Head of caudate nucleus (tissue), 42 donors: Measurements from ENCODE around the gene CABLES1.
"Not testable (repeated sequence)": the region's sequence is repeated elsewhere in the genome, so short reads cannot be mapped to it uniquely, and the experiment has no call there.

Experiments
- DNase-seq, 42 donors: peaks; one replicate each; pipeline versions ENCODE4 v3.0.0 to v3.0.0-alpha.2; 2020 to 2021; ENCODE audit warnings: mixed read lengths in 7 of 42
- intact Hi-C: fragments of 100-400 bp; cut with DNase I; formaldehyde crosslinking; loops from one replicate; pipeline ENCODE4 v1.15.0; 2022

The CABLES1 gene

DNA sequence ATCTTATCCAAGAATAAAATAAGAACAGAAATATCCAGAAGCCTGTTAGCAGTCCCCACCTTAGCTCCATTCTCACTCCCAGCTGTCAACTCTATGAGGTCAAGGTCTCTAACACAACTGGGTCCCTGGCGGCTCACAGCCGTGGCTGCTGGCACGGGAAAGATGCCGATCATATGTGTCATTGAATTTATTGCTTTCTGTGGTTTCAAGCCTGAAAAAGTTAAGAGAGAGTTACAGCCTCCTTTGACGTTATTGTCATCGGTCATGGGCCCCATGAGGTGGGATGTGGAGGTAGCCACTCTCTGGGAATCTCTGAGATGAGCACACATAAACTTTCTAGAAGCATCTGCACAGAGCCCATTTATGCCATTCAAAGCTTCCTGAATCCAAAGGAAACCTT is 28.7 kb upstream of the CABLES1 start:
- DNase-seq = no peak
- intact Hi-C loops = no loop called here

DNA sequence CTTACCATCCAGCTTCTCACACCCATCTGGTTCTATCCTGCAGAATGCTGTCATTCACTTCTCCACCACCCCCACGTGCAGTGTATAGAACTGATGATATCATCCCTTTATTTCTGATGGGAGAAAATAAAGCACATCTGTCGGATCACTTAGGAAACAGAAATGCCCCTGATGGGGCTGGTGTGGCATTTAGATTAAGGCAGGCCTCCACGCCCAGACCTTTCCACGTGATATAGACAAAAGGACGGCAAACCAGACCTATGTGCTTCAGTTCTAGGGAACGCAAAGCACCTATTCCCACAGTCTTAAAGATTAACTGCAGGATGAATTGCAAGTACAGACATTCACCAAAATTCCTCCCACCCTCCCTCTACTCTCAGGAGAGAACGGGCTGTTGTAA is 27.6 kb upstream of the CABLES1 start:
- peak in 2 of 42 donors; percentile 34 to 46 for DNase-seq
- intact Hi-C loops = no loop called here

DNA sequence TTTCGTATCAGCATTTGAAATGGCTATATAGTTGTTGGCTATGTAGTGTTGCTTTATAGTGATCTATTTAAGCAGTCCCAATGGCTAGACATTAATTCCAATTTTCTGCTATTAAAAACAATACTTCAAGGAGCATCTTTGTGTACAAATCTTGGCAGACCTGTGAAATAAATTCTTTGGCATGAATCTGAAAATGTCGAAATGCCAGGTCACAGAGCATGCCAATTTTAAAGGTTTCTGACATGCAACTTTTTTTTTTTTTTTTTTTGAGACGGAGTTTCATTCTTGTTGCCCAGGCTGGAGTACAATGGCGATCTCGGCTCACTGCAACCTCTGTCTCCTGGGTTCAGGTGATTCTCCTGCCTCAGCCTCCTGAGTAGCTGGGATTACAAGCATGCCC is 26.8 kb upstream of the CABLES1 start:
- intact Hi-C loops = no loop called here
- DNase-seq = no peak

DNA sequence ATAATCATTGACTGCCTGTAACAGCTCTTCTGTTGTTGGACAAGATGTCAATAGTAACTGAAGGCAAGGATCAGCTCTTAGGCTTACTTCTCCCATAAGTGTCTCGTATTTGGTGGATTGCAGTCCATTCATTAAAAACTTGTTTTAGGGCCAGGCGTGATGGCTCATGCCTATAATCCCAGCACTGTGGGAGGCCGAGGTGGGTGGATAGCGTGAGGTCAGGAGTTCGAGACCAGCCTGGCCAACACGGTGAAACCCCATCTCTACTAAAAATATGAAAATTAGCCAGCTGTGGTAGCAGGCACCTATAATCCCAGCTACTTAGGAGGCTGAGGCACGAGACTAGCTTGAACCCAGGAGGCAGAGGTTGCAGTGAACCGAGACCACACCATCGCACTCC is 26.1 kb upstream of the CABLES1 start:
- intact Hi-C loops, DNase-seq: not testable (repeated sequence)

DNA sequence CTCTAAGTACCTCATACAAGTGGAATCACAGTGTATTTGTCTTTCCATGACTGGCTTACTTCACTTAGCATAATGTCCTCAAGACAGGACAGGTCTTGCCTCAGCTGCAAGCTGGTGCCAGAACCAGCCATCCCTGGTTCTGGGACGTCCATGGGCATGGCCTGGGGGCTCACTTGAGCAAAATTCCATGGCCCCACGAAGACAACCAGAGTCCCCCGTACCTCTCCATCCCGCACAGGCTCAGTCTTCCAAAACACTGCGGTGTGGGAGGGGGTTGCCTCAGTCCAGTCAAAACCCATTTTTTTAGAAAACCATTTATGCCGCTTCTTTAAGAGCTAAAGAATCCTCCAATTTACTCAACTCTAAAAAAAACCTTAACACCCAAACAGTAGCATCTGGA is 21.7 kb upstream of the CABLES1 start:
- intact Hi-C loops = no loop called here
- no peak for DNase-seq

DNA sequence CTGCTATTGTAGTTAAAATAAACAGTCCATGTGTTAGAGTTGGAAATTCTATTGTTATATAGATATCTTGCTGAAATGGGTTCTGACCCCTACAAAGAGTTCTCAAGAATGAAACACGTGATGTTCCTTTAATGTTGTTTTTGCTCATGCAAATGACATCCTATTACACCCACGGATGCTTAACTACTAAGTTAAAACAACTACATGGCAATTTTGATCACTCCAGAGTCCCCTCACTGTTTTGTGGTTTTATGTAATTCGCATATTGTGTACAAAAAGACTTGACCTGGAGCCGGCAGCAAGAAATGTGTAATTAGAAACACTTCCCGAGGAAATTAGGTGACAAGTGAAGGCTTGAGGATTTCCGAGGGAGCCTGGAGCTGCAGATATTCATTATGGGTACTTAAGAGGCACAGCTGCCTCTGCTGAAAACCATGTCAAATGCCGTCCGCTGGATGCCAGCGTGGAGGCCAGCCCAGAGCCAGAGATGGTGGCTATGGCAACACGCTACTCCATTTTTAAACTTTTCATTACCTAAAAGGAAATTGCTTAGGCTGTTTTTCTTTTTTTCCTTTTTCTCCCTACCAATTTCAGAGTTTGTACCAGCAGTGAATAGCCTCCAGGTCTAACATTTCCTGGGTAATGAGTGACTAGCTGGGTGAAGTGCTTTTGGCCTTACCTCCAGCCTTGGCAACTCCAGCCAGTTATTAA is 21.0 kb upstream of the CABLES1 start:
- intact Hi-C loops = no loop called here
- peak in 9 of 42 donors; percentile 17 to 45 (median 31) for DNase-seq

DNA sequence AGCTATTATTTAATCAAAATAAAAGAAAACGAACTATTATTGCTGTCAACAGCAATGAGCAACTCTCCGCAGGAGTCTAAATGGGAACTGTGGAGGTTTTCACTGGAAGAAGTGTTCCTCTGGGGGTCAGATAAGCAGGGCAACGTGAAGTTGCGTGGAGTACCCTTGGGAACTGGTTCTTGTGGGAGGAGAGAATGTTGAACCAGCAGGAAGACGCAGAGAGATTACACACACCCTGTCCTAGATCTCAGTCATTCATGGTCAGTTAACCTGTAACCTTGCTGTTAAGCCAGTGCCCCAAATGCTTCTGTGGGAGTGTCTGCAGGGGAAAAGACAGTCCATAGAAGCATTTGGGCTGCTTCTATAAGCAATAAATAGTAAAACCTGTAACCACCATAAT is 20.4 kb upstream of the CABLES1 start:
- intact Hi-C loops = no loop called here
- DNase-seq = no peak

DNA sequence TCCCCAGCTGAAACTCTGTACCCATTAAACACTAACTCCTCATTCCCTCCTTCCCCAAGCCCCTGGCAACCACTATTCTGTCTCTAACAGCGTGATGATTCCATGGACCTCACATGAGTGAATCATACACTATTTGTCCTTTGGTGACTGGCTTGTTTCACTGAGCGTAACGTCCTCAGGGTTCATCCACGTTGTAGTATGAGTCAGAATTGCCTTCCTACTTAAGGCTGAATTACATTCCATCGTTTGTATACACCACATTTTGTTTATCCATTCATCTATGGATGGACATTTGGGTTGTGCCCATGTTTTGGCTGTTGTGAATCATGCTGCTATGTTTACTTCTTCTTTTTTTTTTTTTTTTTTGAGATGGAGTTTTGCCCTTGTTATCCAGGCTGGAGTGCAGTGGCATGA is 19.6 kb upstream of the CABLES1 start:
- intact Hi-C loops = no loop called here
- no peak for DNase-seq

DNA sequence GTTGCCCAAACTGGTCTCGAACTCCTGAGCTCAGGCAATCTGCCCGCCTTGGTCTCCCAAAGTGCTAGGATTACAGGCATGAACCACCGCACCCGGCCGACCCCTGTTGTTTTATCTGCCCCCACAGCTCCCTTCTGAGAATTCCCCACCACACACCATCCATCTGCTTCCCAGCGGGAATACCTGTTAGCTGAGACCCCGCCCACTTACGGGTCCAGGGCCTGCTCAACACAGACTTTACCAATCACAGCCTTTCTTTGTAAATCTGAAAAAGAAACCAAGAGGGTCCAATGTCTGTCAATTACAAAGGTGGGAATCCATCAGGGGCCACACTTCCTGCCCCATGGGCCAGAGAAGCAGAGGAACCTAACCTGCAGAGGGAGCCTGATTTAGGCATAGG is 14.2 kb upstream of the CABLES1 start:
- intact Hi-C loops = no loop called here
- DNase-seq = no peak

DNA sequence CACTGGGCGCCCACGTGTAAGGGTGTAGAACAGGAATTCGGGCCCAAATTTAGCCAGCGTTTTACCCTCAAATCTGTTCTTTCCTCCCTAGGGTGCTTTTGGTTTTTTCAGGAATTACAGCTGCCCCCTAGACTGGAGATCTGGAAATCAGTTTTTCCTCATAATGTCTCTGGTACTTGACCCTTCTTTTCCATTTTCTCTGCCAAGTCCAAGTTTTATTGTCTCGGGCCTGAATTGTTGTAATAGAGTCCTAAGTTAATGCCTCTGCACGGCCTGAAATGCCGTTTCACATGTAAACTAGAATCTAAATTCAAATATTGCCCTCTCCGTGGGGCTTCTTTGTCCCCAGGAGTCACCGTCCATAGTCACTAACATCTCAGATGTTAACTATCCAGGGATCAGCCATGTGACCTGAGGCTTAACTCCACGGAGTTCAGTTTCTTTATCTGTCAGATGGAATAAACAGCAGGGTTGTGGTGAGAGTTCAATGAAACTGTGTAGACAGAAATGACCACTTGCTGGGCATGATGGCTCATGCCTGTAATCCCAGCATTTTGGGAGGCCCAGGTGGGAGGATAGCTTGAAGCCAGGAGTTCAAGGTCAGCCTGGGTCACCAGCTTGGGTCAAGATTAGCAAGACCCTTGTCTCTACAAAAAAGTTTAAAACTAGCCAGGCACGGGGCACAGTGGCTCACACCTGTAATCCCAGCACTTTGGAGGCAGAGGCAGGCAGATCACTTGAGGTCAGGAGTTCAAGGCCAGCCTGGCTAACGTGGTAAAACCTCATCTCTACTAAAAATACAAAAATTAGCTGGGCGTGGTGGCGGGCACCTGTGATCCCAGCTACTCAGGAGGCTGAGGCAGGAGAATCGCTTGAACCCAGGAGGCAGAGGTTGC is 12.7 kb upstream of the CABLES1 start:
- intact Hi-C loops = no loop called here
- DNase-seq = no peak

DNA sequence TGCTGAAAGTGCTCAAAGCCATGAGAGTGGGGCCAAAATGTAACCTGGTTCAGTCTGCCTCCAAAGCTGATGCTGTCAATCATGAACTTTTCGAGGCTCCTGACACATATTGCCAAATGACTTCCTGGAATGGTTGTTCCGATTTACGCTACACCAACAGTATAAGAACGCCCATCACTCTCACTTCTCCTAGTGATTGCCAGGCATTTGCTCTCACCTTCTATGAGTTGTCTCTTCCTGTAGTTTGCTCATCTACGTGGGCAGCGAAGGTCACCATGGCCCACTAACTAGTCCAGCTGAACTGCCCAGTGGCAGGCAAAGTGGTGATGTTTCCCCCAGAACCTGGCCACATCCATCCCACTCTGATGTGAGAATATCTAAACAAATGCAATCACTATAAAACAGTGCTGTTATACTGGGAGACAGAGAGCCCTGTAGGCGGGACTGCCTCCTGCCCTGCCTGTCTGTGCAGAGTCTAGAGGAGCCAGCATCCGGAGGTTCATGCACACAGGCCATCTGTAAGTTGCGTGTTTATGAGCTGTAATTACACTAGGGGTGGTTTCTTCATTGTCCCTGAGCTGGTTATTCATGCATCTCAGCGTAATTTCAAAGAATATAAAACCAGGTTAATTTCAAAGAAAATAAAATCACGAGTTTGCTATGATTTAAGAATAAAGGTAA is 8.8 kb upstream of the CABLES1 start:
- DNase-seq = no peak

DNA sequence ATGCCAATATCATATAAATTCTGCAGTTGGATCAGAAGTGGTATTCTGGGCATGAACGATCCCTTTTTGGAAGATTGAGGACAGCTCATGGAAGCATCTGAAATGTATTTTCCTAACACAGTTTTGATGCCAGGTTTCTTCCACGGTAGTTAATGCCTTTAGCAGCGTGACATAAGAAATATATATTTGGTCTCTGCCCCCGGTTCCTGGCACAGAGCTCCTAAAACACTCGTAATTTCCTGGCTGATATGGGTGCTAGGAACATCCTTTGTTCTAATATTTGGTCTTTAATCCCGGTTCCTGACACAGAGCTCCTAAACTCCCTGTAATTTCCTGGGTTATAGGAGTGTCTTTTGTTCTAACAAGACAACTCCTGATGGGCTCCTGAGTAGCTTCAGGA is 8.2 kb upstream of the CABLES1 start:
- no peak for DNase-seq
- intact Hi-C loops = no loop called here

More for the DNA sequence above, 8.8 kb upstream of the CABLES1 start:
- intact Hi-C loops = no loop called here

DNA sequence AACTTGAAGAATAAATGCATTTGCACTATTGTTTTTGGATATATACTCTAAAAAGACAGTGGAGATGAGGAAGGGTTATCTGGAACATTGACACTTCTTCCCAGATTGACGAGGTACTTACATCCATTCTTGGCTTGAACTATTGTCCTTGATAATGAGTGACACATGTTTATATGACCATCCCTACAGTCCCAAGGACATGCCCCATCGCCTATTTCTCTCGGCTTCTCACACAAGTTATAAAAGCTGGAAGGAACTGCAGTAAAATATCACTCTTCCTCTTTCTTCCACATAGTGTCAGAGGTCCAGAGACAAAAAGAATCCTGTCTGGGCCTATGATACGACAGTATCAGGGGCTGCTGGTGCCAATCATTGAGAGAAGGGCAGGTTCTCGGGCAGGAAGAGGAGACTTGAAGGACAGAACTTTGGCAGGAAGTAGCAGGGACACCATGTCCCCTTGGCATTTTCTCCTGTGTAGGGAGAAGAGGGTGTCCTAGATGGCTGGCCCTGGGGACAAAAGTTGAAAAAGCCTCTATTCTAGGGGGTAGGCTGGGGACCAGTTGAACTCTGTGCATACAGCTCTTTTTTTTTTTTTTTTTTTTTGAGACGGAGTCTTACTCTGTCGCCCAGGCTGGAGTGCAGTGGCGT is 5.8 kb upstream of the CABLES1 start:
- no peak for DNase-seq
- intact Hi-C loops = loop anchor here (5.0 to 10.0 kb wide), 2 partner anchors 245 to 283 kb away; no protein-coding TSS in a partner anchor

DNA sequence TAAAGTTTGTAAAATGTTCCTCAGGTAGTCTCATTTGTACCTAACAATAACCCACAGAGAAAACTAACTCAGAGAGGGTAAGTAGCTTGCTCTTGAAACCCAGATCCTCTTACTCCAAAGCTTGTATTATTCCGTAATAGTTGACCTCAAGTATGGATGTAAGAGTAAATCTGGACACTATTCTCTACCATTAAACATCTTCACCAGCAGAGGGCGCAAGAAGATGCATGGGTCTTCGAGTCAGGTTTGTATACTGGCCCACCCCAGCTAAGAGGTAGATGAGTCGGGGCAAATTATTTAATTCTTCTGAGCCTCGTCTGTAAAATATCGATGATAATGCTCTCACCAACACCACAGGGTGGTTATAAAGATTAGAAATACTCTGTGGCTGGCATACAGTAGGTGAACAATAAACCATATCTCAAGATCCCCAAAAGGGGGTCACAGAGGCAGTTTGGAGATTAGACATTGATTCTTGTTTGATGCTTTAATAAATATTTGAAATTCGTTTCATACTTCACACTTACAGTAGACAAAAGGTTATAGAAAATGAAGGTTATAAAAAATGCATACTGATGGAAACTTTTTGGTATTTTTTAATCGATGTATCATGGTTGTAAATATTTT is 3.5 kb upstream of the CABLES1 start:
- peak in 30 of 42 donors; percentile 31 to 88 (median 68) for DNase-seq
- intact Hi-C loops = loop anchor here (5.0 to 10.0 kb wide), 2 partner anchors 243 to 280 kb away; no protein-coding TSS in a partner anchor

DNA sequence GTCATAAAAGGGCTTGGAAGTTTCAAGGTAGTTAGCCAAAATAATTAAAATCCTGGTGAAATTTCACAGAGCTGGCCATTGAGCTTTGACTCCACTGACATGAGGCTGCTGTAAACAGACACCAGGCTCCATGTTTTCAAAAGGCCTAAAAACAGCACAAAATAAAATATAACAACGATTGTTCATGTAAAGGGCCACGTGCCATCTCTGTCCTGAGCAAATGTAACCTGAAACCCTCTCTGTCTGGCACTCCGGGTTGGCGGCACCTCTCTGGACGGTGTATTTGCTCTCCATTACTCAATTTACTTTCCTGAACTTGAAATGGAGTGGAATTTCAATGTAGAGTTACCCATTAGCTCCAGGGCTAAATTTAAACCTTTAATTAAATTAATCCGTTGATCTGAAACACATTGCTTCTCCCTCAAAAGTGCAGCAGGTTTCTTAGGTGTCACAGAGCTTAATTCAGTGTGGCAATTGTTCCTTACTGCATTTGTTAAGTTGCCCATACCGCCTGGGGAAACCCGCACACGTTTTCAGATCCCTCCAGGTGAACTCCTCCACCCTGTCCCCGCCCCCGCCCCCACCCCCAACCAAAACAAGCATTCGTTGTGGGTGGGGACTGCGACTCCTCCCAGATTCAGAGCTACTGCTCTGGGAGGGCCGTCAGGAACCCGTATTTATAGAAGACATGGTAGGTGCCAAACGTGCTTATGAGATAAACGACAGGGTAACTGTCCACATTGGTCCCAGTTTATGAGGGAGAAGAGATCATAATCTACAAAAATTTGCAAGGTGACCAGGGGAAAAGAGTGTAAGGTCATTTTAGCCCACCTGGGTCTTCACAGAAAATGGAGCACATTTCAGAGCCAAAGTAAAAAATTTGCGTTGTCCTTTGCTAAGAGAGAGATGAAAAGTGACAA is 1.2 kb upstream of the CABLES1 start:
- intact Hi-C loops = loop anchor here (5.0 to 10.0 kb wide), 2 partner anchors 241 to 278 kb away; no protein-coding TSS in a partner anchor
- DNase-seq = peak in 17 of 42 donors; percentile 27 to 60 (median 45)

DNA sequence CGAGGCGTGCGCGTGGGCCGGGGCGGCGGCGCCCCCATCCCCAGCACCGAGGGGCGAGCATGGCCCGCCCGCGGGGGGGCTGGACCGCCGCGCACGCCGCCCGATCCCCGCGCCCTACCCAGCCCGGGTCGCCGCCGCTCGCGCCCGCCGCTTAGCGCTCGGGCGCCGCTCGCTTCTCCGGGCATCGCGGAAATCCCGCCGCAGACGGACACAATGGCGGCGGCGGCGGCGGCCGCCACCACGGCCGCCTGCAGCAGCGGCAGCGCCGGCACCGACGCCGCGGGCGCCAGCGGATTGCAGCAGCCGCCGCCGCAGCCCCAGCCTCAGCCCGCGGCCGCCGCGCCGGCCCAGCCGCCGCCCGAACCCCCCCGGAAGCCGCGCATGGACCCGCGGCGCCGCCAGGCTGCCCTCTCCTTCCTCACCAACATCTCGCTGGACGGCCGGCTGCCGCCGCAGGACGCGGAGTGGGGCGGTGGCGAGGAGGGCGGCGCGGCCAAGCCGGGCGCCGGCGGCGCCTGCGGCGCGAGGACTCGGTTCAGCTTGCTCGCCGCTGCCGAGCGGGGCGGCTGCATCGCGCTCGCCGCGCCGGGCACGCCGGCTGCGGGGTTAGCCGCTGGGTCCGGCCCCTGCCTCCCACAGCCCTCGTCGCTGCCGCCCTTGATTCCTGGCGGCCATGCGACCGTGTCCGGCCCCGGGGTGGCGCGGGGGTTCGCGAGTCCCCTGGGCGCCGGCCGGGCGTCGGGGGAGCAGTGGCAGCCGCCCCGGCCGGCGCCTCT is 453 bp downstream of the CABLES1 start:
- peak in 9 of 42 donors; percentile 11 to 50 (median 27) for DNase-seq
- intact Hi-C loops = loop anchor here (10.0 kb wide), 1 partner anchor 239 kb away; no protein-coding TSS in a partner anchor
